HG02938 (cell line): ENCODE results near the gene PFN1.
A peak's percentile ranks its signal among the peaks of the same experiment; 100 is the strongest.

Experiments used
- ATAC-seq: cut with Tn5 transposase; IDR thresholded peaks from one replicate; pipeline ENCODE4 v1.9.1; 2021; ENCODE audit warnings: mild to moderate bottlenecking, moderate library complexity; ENCODE audit not compliant: unreplicated experiment

Gene PFN1

DNA sequence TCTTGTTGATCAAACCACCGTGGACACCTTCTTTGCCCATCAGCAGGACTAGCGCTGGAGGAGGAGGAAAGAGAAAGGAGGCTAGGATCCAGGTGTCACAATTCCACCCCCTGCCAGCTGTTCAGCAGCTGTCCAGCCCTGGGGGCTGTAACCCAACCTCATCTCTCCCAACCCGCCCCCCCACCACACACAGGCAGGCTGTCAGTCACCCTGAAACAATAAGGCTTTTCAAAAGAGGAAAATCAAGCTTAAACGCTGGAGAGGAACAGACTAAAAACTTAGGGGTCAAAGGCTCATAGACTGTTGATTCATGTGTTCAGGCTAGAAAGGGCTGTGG is 2.4 kb downstream of the PFN1 start:
- ATAC-seq: no peak

DNA sequence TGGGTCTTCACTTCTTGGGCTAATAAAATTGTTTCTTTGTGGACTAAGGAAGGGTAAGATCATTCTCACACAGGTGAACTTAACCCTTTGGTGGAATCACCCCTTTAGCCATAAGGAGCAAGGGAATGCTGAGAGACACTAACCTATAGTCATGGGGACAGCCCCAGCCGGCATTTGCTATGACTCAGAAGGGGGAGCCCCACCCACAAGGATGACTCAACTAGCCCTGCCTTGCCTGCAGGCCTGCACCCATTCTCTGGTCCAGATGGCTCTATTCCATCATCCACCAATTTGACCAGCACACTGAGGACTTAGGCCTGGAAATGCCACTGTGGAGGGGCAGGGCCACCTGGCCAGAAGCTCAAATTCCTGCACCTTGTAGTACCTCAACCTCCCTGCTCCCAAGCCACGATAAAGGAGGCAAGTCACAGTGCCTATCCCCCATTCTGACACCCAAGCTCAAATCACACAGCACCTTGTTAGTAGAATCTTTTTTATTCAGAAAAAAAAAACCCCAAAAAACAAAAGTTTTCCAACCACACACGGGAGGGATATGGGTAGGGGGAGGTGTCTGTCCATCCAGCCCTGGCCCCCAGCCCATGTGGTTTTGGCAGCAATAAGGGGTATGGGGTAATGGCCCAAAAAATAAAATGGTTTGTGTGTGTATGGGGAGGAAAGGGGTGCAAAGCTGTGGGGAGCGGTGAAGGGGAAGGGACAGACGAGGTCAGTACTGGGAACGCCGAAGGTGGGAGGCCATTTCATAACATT is 3.0 kb downstream of the PFN1 start:
- ATAC-seq: no peak

DNA sequence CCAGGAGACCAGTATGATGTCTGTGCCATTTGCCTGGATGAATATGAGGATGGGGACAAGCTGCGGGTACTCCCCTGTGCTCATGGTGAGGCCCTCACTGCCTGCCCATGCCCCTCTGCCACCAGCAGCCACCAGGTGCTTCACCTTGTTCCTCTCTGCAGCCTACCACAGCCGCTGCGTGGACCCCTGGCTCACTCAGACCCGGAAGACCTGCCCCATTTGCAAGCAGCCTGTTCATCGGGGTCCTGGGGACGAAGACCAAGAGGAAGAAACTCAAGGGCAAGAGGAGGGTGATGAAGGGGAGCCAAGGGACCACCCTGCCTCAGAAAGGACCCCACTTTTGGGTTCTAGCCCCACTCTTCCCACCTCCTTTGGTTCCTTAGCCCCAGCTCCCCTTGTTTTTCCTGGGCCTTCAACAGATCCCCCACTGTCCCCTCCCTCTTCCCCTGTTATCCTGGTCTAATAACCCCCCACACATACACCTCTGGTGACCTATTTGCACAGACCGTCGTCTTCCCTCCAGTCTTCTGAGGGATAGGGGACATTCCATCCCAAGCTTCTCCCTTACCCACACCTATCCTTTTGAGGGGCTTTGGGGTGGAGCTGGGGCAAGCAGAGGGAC is 3.7 kb downstream of the PFN1 start:
- no peak for ATAC-seq

DNA sequence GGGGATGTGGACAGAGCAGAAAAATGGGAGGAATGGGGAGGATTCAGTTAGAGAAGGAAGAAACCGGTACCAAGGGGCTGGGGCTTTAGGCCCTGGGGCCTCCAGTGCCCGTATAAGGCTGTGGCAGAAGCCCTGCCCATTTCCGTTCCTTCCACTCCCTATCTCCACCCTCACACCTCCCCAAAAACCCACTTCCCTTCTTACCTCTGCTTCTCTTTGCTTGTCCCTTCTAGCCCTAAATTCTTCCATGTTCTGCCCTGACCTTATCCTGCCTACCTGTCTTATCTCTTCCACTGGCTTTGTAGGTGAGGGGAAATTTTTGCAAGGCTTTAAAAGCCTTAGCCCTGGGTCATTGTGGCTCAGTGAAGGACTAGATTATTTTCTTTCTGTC is 4.2 kb downstream of the PFN1 start:
- ATAC-seq: no peak

DNA sequence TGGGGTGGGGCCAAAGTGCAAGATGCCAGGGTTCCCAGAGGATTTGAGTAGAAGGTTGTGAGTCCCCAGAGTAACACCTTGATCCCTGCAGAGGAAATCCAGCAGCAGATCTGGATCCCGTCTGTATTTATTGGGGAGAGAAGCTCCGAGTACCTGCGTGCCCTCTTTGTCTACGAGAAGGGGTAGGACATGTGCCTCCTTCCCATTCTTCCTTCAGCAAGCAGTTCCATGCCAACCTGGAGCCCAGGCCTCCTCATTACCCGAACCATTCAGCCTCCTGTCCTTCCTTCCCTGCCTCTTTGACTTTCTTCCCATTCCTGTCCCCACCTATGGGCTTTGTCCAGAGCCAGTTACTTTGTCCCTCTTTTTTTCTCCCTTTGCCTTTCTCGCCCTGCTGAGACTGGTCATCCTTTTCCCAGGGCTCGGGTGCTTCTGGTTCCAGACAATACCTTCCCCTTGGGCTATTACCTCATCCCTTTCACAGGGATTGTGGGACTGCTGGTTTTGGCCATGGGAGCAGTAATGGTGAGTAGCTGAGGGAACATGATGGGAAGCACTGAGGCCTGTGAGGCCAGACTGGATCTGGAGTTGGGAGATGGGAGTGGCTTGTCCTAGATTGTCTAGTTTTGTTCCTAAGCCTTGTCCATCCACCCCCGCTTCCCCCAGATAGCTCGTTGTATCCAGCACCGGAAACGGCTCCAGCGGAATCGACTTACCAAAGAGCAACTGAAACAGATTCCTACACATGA is 5.4 kb downstream of the PFN1 start:
- ATAC-seq: no peak

DNA sequence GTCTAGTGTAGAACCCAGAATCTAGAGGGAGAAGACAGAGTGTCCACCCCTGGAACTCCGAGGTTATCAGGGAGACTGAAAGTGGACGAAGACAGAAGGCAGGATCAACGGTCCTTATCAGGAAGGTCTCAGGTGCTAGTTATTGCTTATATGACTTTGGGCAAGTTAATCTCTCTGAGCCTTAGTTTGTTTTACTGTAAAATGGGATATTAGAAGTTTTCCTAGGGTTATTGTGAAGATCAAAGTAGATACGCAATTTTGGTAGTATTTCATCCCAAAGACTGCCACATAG is 7.1 kb downstream of the PFN1 start:
- no peak for ATAC-seq

DNA sequence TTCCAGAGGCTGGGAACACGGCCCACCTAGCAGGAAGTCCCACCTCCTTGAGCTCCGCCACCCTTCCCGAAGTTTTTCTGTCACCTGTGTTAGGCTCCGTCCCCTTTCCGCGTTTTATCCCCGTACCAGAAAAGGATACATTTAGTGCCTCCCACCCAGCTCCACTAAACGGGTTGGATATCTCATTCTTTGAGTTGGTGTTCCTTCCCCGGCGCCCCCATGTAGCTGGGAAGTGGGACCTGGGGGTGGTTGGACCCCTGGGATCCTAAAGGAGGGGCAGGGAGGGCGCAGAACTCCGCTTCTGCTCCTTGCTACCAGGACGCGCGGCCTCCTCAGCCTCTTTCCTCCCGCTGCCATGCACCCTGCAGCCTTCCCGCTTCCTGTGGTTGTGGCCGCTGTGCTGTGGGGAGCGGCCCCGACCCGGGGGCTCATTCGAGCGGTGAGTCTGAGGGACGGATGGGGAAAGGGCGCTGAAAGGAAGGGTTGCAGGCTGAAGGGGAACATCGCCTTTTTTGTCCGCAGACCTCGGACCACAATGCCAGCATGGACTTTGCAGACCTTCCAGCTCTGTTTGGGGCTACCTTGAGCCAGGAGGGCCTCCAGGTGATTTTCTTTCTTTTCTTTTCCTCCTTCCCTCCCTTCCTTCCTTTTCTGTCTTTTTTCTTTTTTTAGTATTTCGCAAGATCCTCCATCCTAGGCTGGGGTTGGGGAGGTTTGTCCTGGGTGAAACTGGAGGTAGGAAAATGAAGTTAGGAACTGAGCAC is 7.6 kb downstream of the PFN1 start:
- no peak for ATAC-seq

DNA sequence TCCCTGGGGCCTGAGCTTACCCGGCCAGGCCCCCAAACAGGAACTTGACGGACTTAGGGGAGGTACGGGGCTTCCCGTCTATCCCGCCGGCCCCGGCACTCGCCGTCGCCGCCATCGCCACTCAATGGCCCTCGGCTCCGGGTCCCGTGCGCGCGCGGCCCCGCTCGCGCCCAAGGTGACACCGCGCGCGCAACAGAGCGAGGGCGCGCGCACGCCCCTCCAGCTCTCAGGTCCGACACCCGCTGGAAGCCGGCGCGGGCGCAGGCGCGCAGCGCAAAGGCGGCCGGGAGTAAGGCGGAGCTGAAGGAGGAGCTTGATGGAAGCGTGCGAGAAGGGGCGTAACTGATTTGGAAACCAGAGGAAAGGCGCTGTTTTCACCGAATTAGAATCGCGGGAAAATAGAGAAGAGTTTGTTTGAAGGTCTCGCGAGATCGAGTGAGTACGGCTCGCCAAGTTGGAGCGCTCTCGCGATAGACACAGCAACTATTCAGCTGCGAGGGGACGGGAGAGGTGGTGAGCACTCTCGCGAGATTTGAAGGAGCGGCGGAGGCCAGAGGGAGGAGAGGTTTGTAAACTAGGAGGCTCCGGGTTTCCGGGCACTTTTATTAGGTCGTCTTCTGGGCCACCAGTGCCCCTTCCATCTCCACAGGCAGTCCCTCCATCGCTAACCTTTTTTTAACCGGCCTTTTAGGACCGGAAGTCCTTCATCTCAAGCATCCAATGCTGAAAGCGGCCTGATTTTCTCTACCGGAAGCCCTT is 8.4 kb downstream of the PFN1 start, which contains the start of the genes RNF167 and SLC25A11:
Gene RNF167, plus strand, starts transcription at position 473 of the 759 bp plus-strand sequence. CDS start 642 bp downstream, outside the sequence.
Gene SLC25A11, minus strand, starts transcription at position 251 of the 759 bp plus-strand sequence. Its CDS starts 136 bp downstream, at position 115.
- peak; percentile 80 for ATAC-seq

DNA sequence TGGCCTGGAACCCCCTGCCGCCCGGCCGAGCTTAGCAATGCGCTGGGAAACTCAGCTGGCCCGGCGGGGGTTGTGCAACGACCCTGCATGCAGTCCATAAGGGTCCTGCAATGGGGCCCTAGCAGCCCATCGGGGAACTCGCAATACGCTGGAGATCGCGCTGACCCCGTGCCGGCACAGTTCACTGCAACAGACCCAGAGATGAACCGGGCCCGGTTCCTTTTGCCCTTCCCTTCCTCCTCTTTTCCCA is 8.9 kb downstream of the PFN1 start:
- no peak for ATAC-seq

DNA sequence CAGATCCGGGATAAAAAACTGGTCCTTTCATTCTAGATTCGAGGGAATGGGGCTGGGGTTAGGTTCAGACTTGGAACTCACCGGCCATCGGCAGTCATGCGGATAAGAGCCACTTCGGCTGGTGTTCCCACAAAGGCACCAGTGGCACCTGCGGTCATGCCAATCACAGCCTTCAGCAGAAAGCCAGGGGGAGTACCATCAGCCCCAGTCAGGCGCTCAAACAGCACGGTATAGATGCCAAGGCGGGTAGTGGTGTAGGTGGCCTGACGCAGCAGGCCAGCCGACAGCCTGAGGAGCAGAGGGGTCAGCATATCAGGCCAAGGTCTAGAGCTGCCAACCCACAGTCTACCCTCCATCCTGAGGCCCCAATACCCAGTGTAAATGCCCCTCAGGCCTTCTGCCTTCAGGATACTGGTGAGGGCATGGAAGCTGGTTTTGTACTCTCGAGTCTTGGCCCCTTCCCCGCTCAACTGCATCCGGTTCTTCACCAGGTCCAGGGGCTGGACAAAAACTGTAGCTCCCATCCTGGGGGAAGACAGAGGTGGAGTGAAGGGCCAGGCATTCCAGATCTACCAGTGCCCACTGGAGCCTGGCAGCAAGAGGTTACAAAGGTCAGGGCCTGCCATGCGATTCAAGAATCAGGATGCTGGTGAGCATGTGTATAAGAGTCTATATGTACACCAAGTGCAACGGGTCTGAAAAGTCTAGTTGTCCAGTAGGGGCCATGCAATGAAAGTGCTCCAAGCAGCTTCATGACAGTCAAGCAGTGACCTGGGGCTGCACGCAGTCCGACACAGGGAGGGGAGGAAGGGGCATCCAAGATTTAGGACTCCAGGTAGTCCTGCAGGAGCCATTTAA is 9.4 kb downstream of the PFN1 start:
- ATAC-seq: no peak

- no peak for ATAC-seq
These were observed 10.2 kb downstream of the PFN1 start for GRCh38 chr17:4938069-4938491.

- no peak for ATAC-seq
These were observed 10.8 kb downstream of the PFN1 start for GRCh38 chr17:4937553-4937952.

DNA sequence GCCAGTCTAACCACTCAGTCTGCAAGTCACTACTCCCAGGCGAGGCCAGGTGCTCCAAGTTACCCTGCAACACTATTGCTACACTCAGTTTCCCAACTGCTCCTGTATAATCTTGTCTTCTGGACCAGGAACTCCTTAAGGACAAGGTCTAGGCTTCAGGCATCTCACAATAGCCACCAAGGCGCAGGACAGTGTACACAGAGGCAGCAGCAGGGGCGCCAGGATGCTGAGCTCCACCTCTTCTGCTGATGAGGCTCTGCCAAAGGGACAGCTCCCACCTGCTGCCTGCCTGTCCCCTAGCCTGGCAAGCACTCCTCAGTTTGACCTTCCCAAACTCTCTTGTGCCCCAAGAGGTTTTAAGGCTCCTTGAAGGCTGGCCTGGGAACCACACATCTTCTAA is 11.9 kb downstream of the PFN1 start:
- ATAC-seq: no peak

DNA sequence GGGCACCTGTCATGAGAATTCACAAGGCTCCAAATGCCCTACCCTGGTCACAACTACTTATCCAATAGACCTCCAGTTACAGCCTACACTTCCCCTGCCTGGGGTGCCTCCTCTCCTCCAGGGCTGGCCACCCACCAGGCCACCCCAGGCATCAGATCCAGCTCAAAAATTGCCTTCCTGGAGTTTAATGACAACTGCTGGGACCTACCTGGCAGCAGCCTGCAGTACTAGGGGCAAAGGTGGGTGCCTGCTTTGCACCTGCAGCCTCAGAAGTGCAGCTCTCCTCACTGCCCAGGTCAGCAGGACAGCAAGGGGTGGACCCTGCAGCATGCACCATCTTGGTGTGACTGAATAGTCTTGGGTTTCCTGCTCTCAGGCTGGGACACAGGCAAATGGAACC is 12.7 kb downstream of the PFN1 start:
- no peak for ATAC-seq

DNA sequence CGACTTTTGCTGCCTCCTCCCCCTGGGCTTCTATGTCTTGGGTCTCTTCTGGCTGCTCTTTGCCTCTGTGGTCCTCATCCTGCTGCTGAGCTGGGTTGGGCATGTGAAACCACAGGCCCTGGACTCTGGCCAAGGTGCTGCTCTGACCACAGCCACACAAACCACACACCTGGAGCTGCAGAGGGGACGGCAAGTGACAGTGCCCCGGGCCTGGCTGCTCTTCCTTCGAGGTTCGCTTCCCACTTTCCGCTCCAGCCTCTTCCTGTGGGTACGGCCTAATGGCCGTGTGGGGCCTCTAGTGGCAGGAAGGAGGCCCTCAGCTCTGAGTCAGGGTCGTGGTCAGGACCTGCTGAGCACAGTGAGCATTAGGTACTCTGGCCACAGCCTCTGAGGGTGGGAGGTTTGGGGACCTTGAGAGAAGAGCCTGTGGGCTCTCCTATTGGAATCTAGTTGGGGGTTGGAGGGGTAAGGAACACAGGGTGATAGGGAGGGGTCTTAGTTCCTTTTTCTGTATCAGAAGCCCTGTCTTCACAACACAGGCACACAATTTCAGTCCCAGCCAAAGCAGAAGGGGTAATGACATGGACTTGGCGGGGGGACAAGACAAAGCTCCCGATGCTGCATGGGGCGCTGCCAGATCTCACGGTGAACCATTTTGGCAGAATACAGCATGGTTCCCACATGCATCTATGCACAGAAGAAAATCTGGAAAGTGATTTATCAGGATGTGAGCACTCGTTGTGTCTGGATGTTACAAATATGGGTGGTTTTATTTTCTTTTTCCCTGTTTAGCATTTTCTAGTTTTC is 14.0 kb downstream of the PFN1 start:
- no peak for ATAC-seq

DNA sequence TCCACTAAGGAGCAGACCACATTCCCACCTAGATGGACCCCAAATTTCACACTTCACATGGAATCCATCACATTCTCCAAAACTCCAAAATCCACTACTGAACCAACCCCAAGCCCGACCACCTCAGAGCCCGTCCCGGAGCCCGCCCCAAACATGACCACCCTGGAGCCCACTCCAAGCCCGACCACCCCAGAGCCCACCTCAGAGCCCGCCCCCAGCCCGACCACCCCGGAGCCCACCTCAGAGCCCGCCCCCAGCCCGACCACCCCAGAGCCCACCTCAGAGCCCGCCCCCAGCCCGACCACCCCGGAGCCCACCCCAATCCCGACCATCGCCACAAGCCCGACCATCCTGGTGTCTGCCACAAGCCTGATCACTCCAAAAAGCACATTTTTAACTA is 14.7 kb downstream of the PFN1 start:
- no peak for ATAC-seq

GRCh38 chr17:4932756-4933155 is 15.6 kb downstream of the PFN1 start:
- ATAC-seq: no peak

- no peak for ATAC-seq
These were observed 16.4 kb downstream of the PFN1 start, which contains the start of gene GP1BA for GRCh38 chr17:4931963-4932362. Gene GP1BA, plus strand, starts transcription at chr17:4932277. Its CDS starts 328 bp downstream, at chr17:4932605.

DNA sequence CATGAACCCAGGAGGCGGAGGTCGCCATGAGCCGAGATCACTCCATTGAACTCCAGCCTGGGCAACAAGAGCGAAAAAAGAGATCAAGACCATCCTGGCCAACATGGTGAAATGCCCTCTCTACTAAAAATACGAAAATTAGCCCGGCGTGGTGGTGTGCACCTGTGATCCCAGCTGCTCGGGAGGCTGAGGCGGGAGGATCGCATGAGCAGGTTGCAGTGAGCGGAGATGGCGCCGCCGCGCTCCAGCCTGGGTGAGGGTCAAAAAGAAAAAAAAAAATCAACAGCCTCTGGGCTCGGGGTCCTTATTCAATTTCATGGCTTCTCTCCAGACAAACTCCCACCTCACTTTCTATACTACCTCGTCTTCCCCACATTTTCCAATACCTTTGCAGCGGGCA is 19.4 kb downstream of the PFN1 start:
- ATAC-seq: no peak
